Stimulated activated CD4-positive, alpha-beta T cell treated with anti-CD3 and anti-CD28 coated beads, Interleukin-15, amount 100 ng/mL, for 1 hour (primary cell): ENCODE data around the gene CD200.
"Not testable (repeated sequence)": the region's sequence is repeated elsewhere in the genome, so short reads cannot be mapped to it uniquely, and the experiment has no call there.

Source experiments
- DNase-seq, 2 donors: peaks; one replicate each; pipeline ENCODE4 v3.0.0-alpha.2; 2020; ENCODE audit warnings: low read depth in 1 of 2, low spot score in 1 of 2

Gene CD200

GRCh38 chr3:112357930-112358780 is 25.2 kb downstream of the CD200 start:
- peak in 1 of 2 donors; percentile 2 for DNase-seq

DNA sequence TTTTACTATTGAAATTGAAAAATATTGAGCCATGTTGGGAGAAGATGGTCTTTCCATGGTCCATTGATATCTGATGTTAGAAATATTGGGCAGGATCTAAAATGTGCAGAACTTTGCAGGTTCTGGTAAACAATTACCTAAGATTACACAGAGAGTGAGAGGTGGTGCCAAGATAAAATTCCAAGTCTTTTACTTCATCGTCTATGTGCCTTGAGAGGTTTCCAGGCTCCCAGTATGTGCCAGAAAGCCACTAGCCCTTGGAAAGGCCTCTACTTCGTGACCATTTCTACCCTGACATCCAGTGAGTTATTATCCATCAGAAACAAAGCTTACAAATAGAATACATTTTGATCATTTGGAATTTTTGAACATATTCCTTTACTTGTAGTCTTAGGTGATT is 27.6 kb downstream of the CD200 start:
- DNase-seq = no peak

DNA sequence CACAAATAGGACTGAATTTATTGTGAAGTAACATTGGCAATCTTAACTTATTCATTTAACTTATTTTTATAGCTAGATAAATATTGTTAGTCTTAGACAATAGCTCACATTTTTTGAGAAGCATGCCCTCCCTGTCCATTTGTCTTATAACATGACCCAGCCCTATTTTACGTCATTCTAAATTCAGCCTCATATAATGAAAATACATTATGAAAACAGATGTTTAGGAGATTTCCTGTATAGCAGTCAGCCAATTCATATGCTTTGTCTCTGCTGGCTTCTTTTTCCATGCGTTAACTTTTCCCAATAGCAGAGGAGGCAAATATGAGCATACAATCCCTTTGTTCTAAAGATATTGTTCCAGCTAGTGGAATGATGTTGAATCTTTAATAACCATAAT is 29.3 kb downstream of the CD200 start:
- DNase-seq = no peak

- no peak for DNase-seq
Measured at GRCh38 chr3:112364291-112364690, 31.3 kb downstream of the CD200 start.

- no peak for DNase-seq
Measured at GRCh38 chr3:112365035-112365434, 32.1 kb downstream of the CD200 start.

- no peak for DNase-seq
Measured at GRCh38 chr3:112365636-112366035, 32.7 kb downstream of the CD200 start.

GRCh38 chr3:112366522-112366921 is 33.6 kb downstream of the CD200 start:
- DNase-seq = no peak

- DNase-seq = no peak
Measured at GRCh38 chr3:112371569-112371968, 38.6 kb downstream of the CD200 start.

- no peak for DNase-seq
Measured at GRCh38 chr3:112372396-112372795, 39.4 kb downstream of the CD200 start.

DNA sequence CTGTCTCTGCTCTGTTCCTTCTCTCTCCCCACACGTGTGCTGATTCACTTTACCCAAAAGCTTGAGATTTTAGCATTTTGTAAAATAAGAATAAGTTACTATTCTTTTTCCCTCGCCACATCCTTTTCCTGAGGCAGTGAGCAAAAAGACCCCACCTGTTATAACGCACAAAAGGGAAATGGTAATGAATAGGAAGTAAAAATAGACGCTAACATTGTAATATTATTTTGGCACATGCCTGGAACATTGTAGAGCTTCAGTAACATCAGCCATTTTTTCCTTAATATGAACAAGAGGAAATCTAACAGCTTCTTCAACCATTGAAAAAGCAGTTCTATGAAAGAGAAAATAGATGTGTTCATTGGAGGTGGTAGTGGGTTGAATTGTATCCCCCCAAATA is 40.5 kb downstream of the CD200 start:
- DNase-seq = no peak

DNA sequence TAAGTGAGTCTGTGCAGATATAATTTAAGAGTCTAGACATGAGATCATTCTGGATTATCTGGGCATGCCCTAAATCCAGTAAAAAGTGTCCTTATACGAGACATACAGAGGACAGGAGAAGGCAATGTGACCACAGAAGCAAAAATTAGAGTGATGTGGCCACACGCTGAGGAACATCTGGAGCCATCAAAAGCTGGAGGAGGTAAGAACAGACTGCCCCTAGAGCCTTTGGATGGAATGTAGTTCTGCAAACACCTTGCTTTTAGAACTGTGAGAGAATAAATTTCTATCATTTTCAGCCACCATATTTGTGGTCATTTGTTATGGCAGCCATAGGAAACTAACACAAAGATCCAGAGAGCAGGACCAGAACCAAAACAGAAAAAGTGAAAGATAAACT is 41.0 kb downstream of the CD200 start:
- DNase-seq = no peak

- no peak for DNase-seq
Measured at GRCh38 chr3:112374333-112374734, 41.4 kb downstream of the CD200 start.

- no peak for DNase-seq
Measured at GRCh38 chr3:112375117-112375516, 42.2 kb downstream of the CD200 start.

- DNase-seq = no peak
Measured at GRCh38 chr3:112376241-112376911, 43.4 kb downstream of the CD200 start.

- no peak for DNase-seq
Measured at GRCh38 chr3:112376992-112377391, 44.0 kb downstream of the CD200 start.

- no peak for DNase-seq
Measured at GRCh38 chr3:112377568-112378071, 44.7 kb downstream of the CD200 start.

- DNase-seq = not testable (repeated sequence)
Measured at GRCh38 chr3:112378347-112378746, 45.4 kb downstream of the CD200 start.

DNA sequence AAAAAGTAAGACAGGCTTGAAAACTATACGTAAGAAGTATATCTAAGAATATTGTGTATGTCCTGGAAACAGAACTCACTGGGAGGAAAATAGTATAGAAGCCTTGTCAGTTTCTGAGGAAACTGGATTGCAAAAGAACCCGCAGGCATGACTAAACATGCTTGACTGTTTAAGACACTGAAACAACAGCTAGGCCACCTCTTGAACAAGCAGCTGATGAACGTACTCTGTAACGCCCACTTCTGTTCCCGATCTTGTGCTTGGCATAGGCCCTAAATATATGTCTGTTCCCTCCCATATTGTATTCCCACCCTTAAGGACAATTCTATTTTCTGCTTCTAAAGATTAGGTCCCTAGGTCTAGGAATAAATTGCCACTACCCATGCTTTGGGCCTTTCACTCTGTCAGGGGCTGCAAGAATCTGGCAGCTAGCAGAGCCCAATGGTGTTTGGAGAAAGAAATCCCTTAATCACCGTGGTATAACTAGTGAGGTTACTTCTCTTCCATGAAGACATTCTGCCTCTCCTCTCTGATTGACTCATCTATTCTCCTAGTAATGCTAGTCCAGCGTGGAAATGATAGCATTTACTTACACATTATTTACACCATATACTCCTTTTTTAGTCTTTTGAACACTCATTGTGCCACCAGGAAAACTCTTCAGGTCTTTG is 46.2 kb downstream of the CD200 start:
- no peak for DNase-seq

GRCh38 chr3:112381673-112382542 is 49.0 kb downstream of the CD200 start:
- no peak for DNase-seq

DNA sequence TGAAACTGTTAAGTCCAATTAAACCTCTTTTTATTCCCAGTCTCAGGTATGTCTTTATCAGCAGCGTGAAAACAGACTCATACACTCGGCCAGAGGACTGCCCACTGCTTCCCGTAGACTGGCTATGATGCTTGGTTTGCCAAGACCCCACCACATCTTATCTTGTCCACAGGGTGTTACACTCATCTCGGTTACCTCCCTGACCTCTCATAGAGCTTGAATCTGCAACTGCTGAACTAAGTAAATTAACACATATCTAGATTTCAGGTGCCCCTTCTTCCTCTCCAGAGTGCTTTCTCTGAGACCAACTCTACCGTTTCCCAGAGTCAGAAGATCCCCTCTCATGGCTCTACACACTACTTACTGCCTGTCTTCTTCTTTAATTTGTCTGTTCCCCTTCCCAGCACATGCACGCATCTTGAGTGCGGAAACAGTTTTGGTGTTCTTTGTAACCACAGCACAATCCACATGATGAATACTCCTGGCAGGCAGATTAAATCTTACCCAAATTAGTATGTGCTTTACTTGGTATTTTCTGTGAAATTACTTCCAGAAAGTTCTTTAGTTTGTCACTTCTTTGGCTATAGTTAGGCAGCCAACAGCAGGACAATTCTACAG is 49.7 kb downstream of the CD200 start:
- DNase-seq = no peak
